ENCODE results near the gene FARP1.

FARP1 gene

DNA sequence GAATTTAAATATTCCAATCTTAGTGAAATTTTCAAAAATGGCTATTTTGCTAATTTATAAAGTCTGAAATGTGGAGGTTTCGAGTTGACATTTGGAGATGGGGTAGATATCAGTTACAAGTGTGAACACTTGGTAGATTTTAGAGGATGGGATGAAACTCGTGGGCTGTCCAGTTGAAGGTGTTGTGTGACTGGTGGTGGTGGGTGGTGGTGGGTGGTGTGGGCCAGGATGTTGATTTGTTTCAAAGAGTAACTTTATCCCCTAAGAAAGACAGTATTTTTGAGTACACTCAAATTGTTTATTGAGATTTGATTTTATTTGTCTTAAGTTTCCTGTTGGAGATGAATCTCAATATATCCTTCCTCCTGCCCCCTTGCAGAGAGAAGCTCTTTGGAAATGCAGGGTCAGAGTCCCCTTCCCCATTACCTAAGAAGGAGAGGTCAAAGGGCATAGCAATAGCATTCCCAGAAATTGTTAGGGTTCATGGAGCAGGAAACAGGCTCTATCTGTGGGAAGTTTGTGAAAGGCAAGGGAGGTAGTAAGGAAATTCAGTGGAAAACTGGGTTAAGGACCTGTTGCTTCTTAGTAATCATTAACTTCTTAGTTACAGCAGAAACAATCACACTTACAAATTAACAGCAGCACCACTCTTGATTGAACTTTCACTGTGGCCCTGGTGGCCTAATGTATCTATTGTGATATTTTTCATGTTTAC, 167.7 kb downstream of the FARP1 start:
- DNase-seq (ENCODE audit: low spot score), result no peak

- DNase-seq (ENCODE audit: low spot score), result no peak
These were observed 168.3 kb downstream of the FARP1 start for GRCh38 chr13:98311200-98311548.

- no peak for DNase-seq (ENCODE audit: low spot score)
These were observed 169.7 kb downstream of the FARP1 start for GRCh38 chr13:98312606-98313005.

DNA sequence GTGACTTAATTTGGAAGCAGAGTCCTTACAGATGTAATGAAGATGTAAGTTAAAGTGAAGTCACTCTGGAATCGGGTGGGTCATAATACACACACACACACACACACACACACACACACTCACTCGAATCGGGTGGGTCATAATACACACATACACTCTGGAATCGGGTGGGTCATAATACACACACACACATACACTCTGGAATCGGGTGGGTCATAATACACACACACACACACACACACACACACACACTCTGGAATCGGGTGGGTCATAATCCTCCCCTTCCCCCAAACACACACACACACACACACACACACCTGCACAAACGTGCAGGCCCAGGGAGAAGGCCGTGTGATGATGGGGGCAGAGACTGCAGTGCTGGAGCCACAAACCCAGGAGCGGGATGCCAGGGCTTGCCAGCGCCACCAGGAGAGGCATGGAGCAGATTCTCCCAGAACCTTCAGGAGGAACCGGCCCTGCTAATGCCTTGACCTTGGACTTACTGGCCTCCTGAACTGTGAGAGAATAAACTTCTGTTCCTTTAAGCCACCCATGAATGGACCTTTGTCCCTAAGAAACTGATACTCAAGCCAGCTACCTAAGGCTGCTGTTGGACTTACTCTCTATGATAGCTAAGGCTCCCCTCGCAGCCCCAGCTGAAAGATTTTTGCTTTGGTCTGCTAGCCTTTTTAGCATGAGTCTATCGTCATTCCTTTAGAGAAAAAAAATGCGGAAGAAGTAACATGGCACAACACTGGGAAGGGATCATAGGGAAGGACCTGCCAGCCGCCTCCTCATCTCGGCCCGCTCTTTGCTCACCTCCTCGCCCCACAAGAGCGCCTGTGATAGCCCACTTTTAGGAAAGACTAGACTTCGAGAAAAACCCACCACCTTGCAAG, 170.4 kb downstream of the FARP1 start:
- no peak for DNase-seq (ENCODE audit: low spot score)

DNA sequence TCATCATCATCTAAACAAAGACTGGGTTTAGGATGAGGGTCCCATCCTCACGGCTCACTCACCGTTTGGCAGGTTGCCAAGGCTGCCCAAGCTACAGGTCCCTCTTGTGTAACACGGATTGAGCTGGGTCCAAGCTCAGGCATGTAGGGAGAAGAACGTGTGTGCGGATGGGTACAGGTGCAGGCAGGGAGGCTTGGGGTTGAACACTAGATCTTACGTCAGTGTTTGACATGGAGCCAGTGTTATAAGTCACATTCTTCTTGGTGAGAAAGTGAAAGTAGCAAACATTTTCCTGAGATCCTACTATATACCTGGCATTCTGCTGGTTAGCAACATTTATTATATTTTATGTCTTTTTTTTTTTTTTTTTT, 171.0 kb downstream of the FARP1 start:
- no peak for DNase-seq (ENCODE audit: low spot score)

- no peak for DNase-seq (ENCODE audit: low spot score)
These were observed 172.6 kb downstream of the FARP1 start for GRCh38 chr13:98315466-98315865.

- DNase-seq (ENCODE audit: low spot score), result no peak
These were observed 173.0 kb downstream of the FARP1 start for GRCh38 chr13:98315902-98316301.

DNA sequence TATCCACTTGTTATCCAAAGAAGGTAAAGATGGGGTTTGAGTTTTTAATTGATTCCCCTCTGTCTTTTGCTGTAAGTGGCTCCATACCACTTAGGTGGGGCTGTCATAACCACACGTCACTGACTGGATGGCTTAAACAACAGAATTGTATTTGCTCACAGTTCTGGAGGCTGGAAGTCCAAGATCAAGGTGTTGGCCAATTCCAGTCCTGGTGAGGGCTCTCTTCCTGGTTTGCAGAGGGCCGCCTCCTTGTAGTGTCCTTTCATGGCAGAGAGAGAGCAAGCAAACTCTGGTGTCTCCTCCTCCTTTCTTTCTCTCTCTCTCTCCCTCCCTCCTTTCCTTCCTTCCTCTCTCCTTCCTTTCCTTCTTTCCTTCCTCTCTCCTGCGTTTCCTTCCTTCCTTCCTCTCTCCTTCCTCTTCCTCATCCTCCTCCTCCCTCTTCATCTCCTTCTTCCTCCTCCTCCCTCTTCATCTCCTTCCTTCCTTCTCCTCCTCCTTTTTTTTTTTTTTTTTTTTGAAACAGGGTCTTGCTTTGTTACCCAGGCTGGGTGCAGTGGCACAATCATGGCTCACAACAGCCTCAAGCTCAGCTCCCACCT, 174.8 kb downstream of the FARP1 start:
- DNase-seq (ENCODE audit: low spot score), result no peak

DNA sequence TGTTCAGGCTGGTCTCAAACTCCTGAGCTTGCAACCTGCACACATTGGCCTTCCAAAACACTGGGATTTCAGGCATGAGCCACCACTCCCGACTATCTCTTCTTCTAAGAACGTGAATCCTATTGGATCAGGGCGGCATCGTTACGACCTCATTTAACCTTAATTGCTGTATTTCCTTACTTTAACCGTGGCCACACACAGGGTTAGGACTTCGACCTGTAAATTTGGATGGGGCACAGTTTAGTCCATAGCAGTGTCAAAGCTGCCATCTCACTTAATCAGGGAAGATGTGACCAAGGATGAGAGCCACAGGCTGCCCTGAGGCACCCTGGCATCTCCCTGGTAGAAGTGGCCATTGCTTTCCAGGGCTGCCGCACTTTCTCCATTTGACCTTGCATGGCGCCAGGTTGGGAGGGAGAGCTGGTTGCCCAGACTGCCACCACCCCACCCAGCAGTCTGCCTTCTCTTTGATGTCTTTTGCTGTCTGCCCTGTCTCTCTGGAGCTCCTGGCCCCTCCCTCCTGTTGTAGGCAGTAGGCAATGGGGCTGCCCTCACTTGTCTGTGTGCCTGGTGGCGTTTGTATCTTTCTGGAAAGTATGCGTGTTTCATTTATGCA, 175.5 kb downstream of the FARP1 start:
- DNase-seq (ENCODE audit: low spot score), result no peak

DNA sequence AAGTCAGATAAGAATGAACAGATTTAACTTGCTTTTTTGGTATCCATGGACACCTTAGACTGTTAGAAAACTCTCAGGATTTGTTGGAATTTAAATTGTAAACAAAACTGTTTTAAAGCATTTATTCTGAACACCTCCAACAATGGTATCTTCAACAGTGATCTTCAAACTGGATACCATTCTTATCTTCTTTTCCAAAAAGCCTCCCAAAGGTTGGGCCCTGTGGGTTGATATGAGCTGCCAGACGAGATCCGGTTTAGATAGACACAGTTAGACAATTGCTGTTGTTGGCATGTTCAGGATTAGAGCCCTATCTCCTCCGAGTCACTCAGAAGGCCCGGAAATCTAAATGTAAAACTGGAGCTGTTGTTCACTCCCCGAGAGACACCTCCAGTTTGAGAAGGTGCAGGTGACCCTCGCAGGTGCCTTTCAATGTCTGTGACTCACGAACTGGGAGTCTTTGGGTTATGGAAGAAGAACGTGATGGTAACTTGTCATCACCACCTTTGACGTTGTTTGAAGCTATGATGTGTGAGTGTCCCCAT, 177.7 kb downstream of the FARP1 start:
- no peak for DNase-seq (ENCODE audit: low spot score)

DNA sequence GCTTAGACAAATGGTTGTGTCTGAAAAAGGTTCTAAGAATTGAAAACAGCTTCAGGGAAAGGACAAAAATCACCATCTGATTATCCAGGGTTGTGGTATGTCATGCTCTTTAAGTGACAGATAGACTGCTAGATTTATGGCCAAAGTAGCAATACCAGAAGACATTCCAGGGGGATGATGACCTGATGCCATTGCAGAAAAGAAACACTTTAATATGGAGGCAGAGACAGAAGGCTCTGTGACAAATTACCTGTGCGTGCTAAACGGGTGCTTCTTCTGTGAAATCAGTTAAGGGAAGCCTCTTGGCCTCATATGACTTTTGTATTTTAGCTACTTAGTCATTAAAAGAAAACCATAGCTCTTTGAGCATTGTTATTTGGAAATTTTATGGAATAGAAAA, 178.5 kb downstream of the FARP1 start:
- no peak for DNase-seq (ENCODE audit: low spot score)

DNA sequence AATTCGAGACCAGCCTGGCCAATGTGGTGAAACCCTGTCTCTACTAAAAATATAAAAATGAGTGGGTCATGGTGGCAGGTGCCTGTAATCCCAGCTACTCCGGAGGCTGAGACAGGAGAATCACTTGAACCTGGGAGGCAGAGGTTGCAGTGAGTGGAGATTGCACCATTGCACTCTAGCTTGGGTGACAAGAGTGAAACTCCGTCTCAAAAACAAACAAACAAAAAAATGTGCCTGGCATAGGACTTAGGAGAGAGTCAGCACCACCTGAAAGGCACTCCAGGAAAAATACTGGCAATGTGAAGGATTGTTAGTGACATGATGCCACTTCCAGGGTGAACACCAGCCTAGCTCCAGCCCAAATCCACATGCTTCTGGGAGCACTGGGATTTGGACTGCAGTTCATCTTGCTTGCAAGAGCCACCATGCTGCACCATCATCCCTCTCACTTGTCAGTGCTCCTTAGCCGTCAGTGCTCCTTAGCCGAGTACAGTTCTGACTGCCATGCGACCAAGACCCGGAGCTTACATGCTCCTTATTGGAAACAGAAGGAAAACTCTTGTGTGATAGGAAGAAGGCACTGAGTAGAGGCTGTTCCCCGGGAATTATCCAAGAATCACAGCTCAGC, 179.3 kb downstream of the FARP1 start:
- no peak for DNase-seq (ENCODE audit: low spot score)

DNA sequence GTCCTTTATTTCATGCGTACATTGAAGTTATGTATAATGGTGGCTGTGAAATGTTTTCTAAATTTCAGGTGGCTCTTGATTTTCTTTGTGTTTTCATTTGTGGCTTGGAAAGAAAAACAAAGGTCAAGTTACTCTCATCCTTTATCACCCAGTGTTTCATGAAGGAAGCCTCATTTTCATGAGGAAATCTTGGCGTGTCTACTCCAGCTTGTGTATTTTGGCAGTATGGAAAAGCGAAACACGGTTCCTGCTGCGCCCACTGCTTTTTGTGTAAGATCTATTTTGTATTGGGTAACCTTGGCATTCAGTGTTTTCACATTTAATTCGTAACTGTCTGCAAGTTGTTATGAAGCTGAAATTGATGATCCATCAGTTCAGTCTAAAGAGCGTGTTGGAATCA, 181.2 kb downstream of the FARP1 start:
- DNase-seq (ENCODE audit: low spot score), result no peak

DNA sequence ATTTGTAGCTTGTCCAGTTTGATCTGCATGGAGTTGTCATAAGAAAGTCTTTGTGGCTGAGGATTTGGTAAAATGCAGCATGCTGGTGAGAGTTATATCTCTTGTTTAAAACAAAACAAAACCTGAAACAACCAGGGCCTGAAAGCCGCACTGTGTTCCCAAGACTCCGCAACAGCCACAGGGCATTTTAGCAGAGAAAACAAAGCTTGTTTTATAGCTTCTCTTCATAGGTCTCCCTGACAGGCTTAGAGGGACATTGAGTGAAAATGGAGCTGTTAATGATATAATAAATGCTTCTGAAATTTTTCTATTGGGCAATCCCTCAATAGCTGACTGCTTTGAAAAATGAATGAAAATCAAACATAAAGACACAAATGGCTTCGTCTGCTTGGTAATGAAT, 182.8 kb downstream of the FARP1 start:
- no peak for DNase-seq (ENCODE audit: low spot score)

DNA sequence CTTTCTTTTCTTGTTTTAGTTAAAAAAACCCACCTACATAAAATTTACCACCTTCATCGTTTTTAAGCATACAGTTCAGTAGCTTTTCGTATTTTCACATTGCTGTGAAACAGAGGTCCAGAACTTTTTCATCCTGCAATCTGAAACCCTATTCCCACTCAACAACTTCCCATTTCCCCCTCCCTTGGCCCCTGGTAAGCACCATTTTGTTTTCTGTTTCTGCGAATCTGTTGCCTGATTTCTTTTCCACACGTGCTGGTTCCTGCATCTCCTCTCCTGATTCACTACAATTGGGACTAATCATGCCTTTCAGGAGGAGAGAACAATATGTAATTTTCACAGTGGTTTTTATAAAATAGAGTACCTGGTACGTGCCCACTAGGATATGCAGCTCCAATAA, 183.4 kb downstream of the FARP1 start:
- DNase-seq (ENCODE audit: low spot score), result no peak

DNA sequence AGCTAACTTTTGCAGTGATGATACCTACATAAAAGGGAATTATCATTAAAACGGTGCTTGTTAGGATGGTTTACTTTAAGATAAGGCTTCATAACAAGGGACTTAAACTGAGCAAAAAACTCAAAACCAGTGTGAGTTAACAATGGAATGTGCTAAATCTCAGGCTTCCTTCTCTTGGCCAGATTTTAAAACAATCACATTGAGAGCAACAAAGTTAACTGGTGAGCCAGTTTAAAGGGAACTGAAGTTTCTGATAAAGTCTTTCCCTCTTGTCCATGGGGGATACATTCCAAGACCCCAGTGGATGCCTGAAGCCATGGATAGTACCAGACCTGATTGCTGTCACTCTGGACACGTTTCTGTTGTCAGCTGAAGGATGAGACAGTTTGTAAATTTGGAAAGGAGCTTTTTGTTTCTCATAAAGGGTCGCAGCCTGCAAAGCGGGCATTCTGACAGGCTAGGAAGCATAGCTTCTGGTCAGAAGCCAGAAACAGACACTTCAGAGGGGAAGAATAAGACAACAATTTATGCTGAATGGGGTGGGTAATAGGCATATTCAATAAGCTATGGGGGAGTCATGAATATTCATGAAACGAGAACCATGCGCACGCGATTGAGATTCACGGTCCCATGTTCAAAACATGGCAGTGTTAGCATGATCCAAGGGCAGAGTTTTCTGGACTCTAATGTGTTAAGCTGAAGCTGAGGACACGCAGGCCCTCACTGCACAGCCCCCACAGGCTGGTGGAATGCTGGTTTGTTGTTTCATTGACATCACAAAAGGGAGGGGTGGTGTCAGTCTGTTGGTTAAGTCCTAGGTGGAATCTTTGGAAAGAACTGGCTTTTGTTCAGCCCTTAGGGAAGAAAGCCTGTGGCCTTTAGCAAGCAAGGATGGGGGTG, 184.7 kb downstream of the FARP1 start:
- no peak for DNase-seq (ENCODE audit: low spot score)

DNA sequence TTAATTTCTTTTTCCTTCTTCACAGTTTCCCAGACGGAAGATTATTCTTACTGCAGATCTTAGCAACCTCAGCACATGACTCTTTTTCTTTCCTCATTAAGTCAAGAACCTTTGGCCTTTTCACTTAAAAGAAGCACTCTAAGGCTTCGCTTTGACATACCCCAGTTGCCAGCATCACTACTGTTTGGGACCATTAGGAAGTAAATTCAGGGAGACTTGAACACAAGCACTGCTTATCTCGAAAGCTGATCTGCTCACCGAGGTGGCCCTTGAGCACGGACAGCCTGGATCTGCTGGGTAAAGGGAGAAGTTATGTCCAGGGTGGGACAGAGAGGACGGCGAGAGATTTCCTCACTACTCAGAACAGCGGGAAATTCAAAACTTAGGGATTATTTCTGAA, 185.6 kb downstream of the FARP1 start:
- DNase-seq (ENCODE audit: low spot score), result no peak

GRCh38 chr13:98332222-98332621, 189.3 kb downstream of the FARP1 start:
- no peak for DNase-seq (ENCODE audit: low spot score)

- no peak for DNase-seq (ENCODE audit: low spot score)
These were observed 189.8 kb downstream of the FARP1 start for GRCh38 chr13:98332691-98333090.

GRCh38 chr13:98333486-98333885, 190.6 kb downstream of the FARP1 start:
- no peak for DNase-seq (ENCODE audit: low spot score)

DNA sequence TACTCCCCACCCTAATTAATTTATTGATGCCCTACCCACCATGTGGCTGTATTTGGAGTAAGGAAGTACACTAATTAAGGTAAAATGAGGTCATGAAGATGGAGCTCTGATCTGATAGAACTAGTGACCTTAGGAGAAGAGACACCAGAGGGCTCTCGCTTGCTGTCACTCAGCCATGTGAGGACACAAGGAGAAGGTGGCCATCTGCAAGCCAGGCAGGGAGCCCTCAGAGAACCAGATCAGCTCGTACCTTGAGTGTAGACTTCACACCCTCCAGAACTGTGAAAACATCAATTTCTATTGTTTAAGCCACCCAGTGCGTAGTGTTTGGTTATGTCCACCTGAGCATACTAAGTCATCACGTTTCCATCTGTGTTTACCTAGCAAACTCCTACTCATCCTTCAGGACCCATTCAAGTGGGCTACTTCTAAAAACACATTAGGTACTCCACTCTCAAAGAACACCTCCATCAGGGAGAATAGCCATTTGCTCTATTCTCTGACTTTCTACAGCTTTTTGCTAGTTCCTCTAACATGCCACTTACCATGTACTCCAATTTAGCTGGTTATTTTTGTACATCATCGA, 191.8 kb downstream of the FARP1 start:
- DNase-seq (ENCODE audit: low spot score), result no peak

Measured in HuH-7.5 (cell line).